ENCODE data around the gene ZNF526. TPM values are rescaled to one million over a fixed set of nuclear protein-coding genes. Genes with fewer than 3 reads are reported as not detected.

The ZNF526 gene
- total and polyA plus RNA-seq, 7 donors = 2.2 to 6.8 (median 3.9) TPM

GRCh38 chr19:42176990-42177685 is 43.0 kb upstream of the ZNF526 start:
- H3K9me3 ChIP-seq = no peaks in the 10 kb centered on the region
- TF ChIP-seq EP300 (IDR thresholded peaks at IDR 0.05) (no peak), POLR2A (IDR thresholded peaks at IDR 0.05) (no peak), CTCF (IDR thresholded peaks at IDR 0.05) (peak in 1 of 4 experiments; percentile 50), POLR2AphosphoS5 (IDR thresholded peaks at IDR 0.05) (no peak)
- no peaks in the 10 kb centered on the region for H3K36me3 ChIP-seq
- H3K4me1 ChIP-seq = peaks cover 0 to 21% (median 15%) of the 10 kb centered on the region in 4 donors
- peak overlapping the region in 3 of 4 donors; percentile 42 to 53 (median 47) for H3K27ac ChIP-seq
- peak overlapping the region; percentile 17 to 55 (median 50) for H3K4me3 ChIP-seq
- H3K27me3 ChIP-seq = peaks cover 25 to 82% (median 50%) of the 10 kb centered on the region in 3 donors
- intact Hi-C loops (cut with DNase I) = no loop called here
- WGBS, 2 donors = 1% methylated on average over 66 of the region's 66 CpGs
- peak; percentile 81 for DNase-seq

DNA sequence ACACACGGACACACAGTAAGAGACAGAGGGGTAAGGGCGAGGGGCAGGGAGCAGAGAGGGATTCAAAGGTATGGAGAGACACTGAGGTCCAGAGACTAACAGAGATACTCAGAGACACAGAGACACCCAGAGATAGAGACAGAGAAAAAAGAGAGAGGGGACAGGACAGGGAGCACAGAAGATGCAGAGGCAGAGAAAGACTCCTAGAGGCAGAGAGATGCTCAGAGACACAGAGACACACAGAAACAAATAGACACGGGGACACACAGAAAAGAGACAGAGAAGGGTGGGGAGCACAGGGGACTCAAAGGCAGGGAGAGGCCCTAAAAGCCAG is 42.5 kb upstream of the ZNF526 start:
- peaks cover 25 to 82% (median 50%) of the 10 kb centered on the region in 3 donors for H3K27me3 ChIP-seq
- 29 to 41% methylated on average over 3 of the region's 3 CpGs for WGBS, 2 donors
- peaks cover 0 to 21% (median 15%) of the 10 kb centered on the region in 4 donors for H3K4me1 ChIP-seq
- H3K9me3 ChIP-seq = no peaks in the 10 kb centered on the region
- no peaks in the 10 kb centered on the region for H3K36me3 ChIP-seq
- H3K27ac ChIP-seq = no peak overlapping the region
- no peak for DNase-seq
- intact Hi-C loops (cut with DNase I) = no loop called here
- TF ChIP-seq POLR2AphosphoS5 (IDR thresholded peaks at IDR 0.05) = no peak
- no peak for TF ChIP-seq EP300 (IDR thresholded peaks at IDR 0.05)
- no peak for TF ChIP-seq CTCF (IDR thresholded peaks at IDR 0.05)
- no peak for TF ChIP-seq POLR2A (IDR thresholded peaks at IDR 0.05)
- H3K4me3 ChIP-seq = no peak overlapping the region

- Histone ChIP-seq H3K9me3 (no peaks in the 10 kb centered on the region), H3K4me3 (no peak overlapping the region), H3K36me3 (no peaks in the 10 kb centered on the region), H3K27me3 (peaks cover 25 to 81% (median 37%) of the 10 kb centered on the region in 3 donors), H3K4me1 (peaks cover 0 to 21% (median 15%) of the 10 kb centered on the region in 4 donors), H3K27ac (no peak overlapping the region)
- intact Hi-C loops (cut with DNase I) = no loop called here
- no peak for TF ChIP-seq CTCF (IDR thresholded peaks at IDR 0.05)
- no peak for TF ChIP-seq EP300 (IDR thresholded peaks at IDR 0.05)
- TF ChIP-seq POLR2A (IDR thresholded peaks at IDR 0.05) = no peak
- no peak for TF ChIP-seq POLR2AphosphoS5 (IDR thresholded peaks at IDR 0.05)
- DNase-seq = no peak
- WGBS, 2 donors = 14 to 26% methylated on average over 13 of the region's 13 CpGs
These were observed 41.1 kb upstream of the ZNF526 start for GRCh38 chr19:42178791-42179674.

DNA sequence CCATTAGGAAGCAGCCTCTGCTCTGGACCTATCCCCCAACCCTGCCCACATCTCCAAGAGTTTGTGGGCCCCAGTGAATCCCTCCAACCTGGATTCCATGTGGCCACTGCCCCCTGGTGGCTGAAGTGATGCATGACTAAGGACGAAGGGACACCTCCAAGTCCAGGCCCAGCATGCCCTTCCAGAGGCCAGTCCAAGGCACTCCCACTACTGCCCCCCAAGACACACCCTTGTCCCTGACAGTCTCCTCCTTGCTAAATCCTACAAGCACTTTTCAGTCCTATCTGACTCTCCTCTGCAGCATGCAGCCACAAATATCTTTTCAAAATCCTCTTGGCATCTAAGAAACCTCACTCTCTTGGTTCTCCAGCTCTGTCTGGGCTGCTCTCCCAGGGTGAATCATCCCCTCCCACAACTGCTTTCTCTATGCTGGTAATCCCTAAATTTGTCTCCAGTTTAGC is 35.7 kb upstream of the ZNF526 start:
- H3K27me3 ChIP-seq = peaks cover 13 to 47% (median 24%) of the 10 kb centered on the region in 3 donors
- H3K27ac ChIP-seq = no peak overlapping the region
- H3K36me3 ChIP-seq = no peaks in the 10 kb centered on the region
- TF ChIP-seq POLR2A (IDR thresholded peaks at IDR 0.05) (no peak), CTCF (IDR thresholded peaks at IDR 0.05) (peak; percentile 19 to 86 (median 76))
- peak; percentile 81 for DNase-seq
- H3K9me3 ChIP-seq = no peaks in the 10 kb centered on the region
- WGBS, 2 donors = 2% methylated on average over 1 of the region's 1 CpG
- no peaks in the 10 kb centered on the region for H3K4me1 ChIP-seq
- intact Hi-C loops (cut with DNase I) = no loop called here
- no peak overlapping the region for H3K4me3 ChIP-seq
